ENCODE results near the gene LRIT1. TPM values are rescaled to one million over a fixed set of nuclear protein-coding genes. Genes with fewer than 3 reads are reported as not detected.

LRIT1 gene
- total RNA-seq, 1 donor from 2014 or later: 0.13 TPM

DNA sequence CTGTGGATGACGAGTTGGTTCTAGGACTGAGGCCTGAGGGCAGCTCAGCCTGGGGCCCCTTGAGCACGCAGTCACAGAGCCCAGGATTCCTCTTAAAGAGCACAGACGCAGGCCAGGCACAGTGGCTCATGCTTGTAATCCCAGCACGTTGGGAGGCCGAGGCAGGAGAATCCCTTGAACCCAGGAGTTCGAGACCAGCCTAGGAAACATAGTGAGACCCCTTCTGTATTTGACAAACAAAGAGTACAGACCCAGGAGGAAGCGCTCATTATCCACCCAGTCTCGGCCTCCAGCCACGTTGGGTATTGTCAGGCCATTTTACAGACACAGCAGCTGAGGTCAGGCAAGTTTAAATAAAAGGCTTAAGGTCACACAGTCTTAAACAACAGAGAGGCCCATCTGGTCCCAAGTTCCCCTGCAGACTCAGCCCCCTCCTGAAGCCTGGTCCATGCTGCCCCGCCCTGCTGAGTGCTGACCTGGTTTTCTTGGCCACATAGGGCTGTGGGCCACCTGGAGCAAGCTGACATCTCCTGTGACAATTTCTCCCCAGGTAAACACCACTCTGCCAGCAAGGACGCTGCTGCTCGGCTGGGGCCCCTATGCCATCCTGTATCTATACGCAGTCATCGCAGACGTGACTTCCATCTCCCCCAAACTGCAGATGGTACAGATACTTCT lies 16.1 kb upstream of the LRIT1 start:
- DNase-seq: no peak
- ATAC-seq (ENCODE audit: poor library complexity): peak; percentile 12
- intact Hi-C loops (cut with DNase I): no loop called here

DNA sequence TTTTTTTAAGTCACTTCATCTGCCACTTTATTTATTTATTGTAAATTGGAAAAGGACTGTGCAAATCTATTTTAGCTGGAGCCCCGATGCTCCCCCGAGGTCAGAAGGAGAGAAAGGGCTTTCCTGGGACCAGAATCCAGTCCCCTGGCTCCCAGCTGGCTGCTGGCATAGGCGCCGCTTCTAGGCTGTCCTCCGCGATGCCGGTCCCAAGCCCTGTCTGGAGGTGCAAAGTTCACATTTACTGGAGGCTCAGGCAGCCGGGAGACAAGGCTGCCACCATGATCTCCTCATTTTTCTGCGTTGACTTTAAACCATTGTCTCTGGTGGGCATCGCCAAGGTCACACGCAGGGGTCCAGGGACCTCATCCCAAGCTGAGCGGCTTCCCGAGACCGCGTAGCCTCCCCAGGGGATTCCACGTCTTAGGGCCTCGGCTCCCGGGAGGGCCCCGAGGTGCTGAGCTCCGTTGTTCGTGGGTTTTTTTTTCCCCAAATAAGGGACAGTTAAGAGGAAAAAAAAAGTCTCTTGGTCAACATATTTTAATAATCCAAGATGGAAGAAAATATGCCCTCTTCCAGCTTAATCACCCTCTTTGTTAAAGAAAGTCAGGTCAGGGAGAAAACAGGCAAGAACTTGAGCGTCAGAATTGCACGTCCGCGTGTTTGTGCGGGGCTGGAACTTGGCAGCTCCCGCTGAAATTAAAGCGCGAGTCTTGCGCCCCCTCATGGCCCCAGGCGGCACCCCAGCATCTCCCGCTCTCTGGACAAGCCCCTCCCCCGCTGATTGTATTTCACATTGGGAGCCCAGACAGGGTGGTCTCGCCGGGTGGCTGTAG lies 15.4 kb upstream of the LRIT1 start:
- intact Hi-C loops (cut with DNase I): no loop called here
- peak; percentile 80 for DNase-seq
- peak; percentile 81 for ATAC-seq (ENCODE audit: poor library complexity)

DNA sequence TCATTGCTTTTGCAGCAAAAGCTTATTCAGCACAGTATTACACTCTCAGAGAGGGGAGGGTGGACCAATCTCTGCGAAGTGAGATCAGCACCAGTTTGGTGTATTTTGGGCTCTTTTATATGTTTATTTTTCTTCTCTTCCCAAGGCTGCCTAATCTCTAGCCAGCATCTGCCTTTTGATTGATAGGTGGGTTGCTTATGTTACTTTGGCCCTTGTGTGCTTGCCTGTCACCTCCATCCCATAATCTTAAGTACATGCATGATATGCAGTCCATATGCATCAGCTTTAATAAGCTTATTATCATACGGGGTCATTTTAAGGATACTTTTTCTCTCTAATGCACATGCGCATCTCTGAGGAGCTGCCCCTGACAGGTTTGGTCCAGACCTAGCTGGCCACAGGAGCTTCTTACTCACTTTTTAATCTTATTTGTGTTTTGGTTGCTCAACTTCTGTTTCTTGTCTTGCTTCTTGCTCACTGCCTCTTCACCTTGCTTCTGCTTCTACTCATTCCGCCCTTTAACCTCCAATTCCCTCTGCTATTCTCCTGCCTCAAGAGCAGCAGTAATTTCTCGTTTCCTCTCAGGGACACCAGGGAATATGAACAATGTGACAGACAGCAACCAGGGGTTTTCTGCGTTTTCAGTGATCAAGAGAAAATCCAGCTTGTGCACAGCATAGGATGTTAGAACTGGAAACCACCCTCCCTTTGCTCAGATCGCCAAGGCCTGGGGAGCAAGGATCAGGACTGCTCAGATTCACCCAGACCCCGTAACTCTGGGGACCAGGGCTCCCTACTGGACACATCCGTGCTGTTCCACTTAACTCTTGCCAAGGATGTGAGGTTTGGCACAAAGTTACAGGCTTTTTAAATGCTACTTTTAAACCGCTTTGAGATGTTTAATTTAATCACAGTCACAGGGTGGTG lies 13.5 kb upstream of the LRIT1 start:
- ATAC-seq (ENCODE audit: poor library complexity) (no peak), DNase-seq (no peak)
- intact Hi-C loops (cut with DNase I): no loop called here

DNA sequence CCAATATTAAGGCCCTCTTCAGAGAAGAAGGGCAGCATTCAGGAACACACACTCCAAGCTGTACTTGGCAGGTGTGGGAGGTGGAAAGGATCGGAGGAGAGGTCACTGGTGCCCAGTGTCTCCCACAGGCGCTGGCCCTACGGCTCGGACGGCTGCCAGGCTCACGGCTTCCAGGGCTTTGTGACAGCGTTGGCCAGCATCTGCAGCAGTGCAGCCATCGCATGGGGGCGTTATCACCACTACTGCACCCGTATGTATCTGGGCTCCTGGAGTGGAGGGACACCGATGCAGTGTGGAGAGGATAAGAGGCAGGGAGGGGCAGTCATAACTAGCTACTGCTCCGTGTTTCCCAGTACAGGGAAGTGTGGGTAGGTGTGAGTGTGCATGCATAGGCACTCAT lies 7.4 kb upstream of the LRIT1 start:
- ATAC-seq (ENCODE audit: poor library complexity) (no peak), DNase-seq (no peak)
- intact Hi-C loops (cut with DNase I): no loop called here

DNA sequence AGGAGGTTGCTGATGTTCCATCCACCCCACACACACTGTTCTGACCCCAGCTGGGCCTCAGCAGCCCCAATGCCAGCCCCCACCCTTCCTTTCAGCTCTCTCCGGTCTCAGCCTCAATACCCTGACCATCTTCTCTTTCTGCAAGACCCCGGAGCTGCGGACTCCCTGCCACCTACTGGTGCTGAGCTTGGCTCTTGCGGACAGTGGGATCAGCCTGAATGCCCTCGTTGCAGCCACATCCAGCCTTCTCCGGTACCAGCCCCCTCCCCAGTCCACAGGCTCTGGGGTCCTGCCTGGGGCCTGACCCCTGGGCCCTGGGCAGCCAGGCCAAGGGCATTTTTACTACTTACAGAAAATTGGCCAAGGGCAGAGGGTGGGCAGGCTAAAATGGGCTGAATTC lies 6.2 kb upstream of the LRIT1 start:
- ATAC-seq (ENCODE audit: poor library complexity) (no peak), DNase-seq (no peak)
- intact Hi-C loops (cut with DNase I): no loop called here

DNA sequence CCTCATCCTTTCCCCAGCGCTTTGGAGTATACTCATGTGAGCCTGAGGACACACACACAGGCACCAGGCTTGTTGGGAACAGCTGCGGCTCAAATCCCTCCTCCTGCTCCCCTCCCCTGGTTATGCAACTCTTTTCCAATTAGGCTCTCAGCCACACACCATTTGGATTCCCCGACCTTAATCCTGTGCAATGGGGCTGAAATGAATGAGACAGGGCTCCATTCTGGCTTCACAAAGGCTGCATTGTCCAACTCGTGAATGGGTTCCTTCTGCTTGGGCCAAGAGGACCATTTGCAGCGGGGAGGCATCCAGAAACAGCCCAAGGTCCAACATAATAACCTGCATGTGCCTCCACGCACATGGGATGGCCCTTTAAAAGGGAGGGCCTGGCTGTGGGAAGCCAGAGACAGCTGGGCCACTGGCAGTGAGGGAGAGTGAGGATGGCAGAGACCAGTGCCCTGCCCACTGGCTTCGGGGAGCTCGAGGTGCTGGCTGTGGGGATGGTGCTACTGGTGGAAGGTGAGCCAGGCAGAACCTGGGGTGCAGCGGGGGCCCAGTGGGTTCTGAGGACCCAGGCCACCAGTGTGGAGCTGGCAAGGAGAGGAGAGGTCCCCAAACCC lies 3.4 kb upstream of the LRIT1 start, which contains the start of gene RGR:
Gene RGR, plus strand, starts transcription at position 403 of the 620 bp plus-strand sequence. Its CDS starts 38 bp downstream, at position 441.
- intact Hi-C loops (cut with DNase I): no loop called here
- peak; percentile 91 for ATAC-seq (ENCODE audit: poor library complexity)
- peak; percentile 70 for DNase-seq

DNA sequence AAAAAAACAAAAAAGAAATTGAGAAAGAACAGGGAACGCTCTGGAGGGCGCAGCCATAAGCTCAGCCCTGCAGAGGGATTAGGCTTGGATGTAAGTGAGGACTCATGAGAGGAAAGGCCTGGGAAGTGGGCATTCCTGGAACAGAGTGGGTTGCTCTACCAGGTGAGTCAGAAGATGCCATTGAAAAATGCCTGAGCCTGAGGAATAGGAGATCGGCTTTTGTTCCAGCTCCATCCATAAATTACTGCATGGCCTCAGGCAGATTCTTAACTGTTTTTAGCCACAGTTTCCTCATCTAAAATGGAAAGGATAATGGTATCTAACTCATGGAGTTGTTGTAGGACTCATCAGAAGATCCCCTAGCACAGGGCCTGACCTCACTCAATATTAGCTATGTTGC lies 2.4 kb upstream of the LRIT1 start:
- intact Hi-C loops (cut with DNase I): no loop called here
- ATAC-seq (ENCODE audit: poor library complexity): no peak

DNA sequence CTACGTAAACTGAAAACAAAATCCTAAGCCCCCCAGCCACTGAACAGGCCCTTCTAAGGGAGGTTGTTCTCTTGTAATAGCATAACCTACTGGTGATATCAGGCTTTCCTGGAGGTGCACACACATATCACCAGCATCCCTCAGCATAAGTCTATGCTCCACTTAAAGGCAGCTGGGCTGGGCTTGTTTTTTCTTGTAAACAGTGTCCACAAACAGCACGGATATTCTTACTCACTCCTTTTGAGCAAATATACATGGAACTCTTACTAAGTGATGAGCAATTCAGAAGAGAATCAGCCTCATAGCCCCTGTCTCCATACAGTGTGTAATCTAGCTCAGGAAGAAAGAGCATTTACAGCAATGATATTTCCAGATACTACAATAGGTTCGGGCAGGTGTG lies 2.4 kb downstream of the LRIT1 start:
- no peak for DNase-seq
- intact Hi-C loops (cut with DNase I): no loop called here
- no peak for ATAC-seq (ENCODE audit: poor library complexity)

More for the DNA sequence above, 2.4 kb upstream of the LRIT1 start:
- DNase-seq: no peak

DNA sequence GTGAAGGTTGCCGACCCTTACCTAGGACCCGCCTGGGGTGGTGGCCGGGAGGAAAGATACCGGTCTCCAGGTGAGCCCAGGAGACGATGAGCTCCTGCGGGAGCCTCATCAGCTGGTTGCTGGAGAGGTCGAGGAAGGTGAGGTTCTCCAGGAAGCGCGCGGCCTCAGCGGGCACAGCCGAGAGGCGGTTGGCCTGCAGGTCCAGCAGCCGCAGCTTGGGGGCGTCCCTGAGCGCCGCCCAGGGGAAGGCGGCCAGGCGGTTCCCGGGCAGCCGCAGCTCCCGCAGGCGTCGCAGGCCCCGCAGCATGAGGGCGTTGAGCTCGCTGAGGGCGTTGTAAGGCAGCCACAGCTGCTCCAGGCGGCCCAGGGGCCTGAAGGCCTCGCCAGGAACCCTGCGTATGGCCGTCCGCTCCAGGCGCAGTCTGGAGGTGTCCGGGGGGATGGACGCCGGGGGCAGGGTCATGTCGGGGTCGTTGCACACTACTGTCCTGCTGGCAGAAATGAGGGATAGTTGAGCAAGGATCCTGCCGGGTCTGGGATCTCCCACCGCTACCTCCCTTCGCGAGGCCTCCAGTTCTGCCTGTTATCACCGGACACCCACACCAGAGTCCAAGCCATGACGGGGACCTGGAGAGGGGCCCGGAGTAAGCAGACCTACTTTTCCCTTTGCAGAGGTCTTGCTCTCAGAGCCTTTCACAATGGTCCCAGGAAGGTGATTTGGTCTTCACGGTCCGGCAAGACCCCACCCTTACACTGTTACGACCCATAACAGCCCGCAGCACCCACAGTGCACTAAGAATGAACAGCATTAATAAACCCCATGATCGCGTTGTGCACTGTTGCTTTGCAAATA lies 3.9 kb downstream of the LRIT1 start:
- peak; percentile 79 for ATAC-seq (ENCODE audit: poor library complexity)
- peak; percentile 72 for DNase-seq
- intact Hi-C loops (cut with DNase I): no loop called here

DNA sequence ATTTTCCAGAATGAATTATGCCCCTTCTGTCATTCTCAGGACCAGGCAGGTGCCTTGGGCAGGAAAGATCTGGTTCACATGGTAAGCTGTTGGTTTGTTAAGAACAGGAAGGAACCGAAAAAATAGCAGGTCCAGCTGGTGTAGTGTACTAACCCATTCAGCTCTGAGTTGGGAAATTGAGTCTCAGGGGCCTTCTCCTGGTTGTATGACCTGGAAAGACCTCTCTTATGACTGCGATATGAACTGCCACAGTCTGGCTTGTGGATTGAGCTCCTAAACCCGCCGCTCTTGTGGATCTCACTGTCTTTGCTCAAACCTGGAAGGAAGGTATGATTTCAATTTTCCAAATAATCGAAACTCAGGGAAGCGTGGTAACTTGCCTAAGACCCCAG lies 4.5 kb downstream of the LRIT1 start:
- ATAC-seq (ENCODE audit: poor library complexity): peak; percentile 60
- intact Hi-C loops (cut with DNase I): no loop called here
- DNase-seq: no peak

DNA sequence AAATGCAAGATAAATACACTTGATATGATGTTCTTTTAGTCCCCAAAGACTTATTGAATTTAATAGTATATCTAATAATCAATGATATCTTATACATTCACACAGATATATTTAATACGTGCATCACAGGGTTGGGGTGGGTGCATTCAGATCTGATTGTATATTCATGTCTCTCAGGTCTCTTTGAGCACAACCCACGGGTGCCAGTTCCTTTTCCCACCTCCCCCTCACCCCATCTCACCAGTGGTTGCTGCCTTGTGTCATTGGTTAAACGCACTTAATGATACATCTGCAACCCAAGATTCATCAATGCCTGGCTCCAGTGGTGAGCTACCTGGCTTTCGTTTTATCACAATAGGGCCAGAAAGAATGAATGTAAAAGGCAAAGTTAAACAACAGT lies 6.2 kb downstream of the LRIT1 start:
- intact Hi-C loops (cut with DNase I): no loop called here
- DNase-seq: no peak
- ATAC-seq (ENCODE audit: poor library complexity): no peak

DNA sequence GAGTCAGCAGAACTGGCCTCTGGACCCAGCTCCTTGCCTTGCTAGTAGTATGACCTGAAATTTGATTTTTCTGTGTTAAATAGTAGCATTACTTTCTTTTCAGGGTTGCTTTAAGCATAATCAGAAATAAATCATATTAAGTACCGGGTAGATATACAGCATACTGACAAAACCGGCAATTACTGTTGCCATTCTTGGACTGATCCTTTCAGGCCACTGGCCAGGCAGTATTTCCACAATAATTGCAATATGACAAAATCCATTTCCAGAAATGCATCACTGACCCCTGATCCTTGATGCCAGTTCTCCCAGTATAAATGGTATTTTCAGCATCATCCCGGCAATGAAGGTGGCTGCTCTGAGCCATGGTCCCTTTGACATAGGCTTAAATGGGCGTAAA lies 6.9 kb downstream of the LRIT1 start:
- ATAC-seq (ENCODE audit: poor library complexity) (no peak), DNase-seq (no peak)
- intact Hi-C loops (cut with DNase I): no loop called here

DNA sequence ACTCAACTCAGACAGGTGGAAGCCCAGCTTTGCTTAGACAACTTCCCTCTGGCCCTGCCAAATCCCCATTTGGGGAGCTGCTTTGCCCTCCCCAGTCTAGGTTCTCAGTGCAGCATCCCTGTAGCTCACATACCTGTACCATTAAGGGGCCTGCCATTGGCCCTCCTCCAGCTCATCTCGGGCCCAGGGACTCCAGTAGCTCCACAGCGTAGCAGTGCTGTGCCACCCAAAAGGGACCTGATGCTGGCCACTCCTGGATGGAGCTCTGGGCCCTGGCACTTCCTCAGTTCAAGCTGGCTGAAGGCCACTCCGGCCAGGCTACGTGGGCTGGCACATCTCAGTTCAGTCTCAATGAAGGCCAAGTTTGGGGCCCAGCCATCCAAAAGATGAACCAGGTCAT lies 7.4 kb downstream of the LRIT1 start:
- ATAC-seq (ENCODE audit: poor library complexity) (no peak), DNase-seq (no peak)
- intact Hi-C loops (cut with DNase I): no loop called here

DNA sequence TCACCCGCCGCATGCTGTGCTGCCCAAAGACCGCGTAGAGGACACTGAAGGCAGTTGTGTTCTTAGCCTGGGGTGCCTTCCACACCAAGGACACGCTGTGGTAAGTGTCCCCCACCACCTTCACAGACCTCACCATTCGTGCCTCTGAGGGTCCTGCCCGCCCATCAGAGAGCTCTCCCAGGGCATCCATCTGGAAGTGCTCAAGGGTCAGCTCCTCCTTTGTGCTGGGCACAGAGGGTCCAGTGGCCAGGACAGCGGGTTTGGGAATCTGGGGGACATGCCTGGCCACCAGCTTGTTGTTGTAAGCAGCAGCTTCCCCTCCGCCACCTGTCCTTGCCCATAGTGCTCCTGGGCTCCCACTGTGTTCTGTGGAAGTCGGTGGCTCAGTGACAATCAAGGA lies 9.0 kb downstream of the LRIT1 start:
- ATAC-seq (ENCODE audit: poor library complexity): no peak
- intact Hi-C loops (cut with DNase I): no loop called here
- DNase-seq: no peak

DNA sequence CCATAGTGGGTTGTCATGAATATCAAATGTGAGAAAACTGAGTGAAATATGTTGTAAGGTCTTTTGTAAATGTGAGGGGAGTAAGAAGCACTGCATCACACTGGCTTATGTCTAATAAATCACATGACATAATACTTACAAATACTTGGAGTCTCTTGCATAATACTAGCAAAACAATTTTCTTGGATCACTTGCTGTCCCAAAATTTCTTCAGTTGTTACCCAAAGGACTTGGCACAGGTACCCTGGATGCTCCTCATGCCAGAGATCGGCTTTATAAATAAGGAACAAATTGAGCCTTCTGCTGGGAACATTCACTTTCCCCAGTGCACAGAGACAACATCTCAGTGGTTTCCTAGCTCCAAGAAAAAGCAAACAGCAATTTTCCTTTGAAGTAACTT lies 11.0 kb downstream of the LRIT1 start:
- DNase-seq: no peak
- ATAC-seq (ENCODE audit: poor library complexity): peak; percentile 61
- intact Hi-C loops (cut with DNase I): no loop called here

DNA sequence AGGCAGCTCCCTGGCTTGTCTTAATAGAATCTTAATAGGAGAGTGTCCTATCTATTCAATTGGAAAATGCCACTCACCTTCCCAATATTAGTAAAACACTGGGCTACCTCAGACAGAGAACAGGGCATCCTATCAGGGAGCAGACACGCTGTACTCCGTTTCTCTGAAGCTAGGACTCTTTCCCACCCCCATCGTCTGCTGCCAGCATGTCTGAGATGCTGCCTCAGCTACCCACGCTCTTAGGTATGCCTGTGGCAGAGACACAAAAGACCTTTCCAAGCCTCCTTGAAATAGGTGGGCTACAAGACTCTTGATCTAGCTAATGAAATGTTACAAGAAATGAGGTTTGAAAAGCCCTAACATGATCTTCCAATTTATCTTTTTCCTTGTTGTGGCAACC lies 13.5 kb downstream of the LRIT1 start:
- intact Hi-C loops (cut with DNase I): no loop called here
- ATAC-seq (ENCODE audit: poor library complexity) (no peak), DNase-seq (no peak)

DNA sequence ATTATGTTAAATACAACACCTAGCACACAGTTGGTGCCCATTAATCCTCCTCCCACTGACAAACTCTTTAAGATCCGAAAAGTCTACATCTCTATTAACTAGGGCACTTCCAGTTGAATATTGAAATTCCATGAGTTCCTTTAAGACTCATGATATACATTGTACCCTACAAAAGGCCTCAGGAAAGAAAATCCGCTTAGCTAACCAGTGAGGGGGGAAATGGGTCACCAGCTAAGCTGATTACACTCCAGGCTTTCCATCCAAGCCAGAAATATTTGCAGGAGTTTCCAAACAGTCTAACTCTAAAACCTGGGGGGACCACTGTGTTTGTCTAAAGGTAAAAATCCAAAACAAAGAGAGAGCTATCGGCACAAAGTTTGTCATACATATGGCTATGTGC lies 14.7 kb downstream of the LRIT1 start:
- intact Hi-C loops (cut with DNase I): no loop called here
- ATAC-seq (ENCODE audit: poor library complexity): no peak
- no peak for DNase-seq

Measured in Right ventricle myocardium superior (tissue), 1 donor.